AG04450 (cell line): ENCODE results near the gene IFNL3. TPM values are rescaled to one million over a fixed set of nuclear protein-coding genes. Genes with fewer than 3 reads are reported as not detected.
"Not testable (repeated sequence)": the region's sequence is repeated elsewhere in the genome, so short reads cannot be mapped to it uniquely, and the experiment has no call there.

Experiments used
- CTCF ChIA-PET: fragments of 300-600, 350-600 bp; formaldehyde crosslinking; extraction: SDS; loops from one replicate; lab custom pipeline; 2022; ENCODE audit warnings: antibody characterized with exemption, inconsistent platforms; lab: Charles Lee
- POLR2A ChIA-PET: fragments of 350-600 bp; formaldehyde crosslinking; extraction: SDS; loops from one replicate; lab custom pipeline; 2021; ENCODE audit warnings: antibody characterized with exemption, inconsistent platforms; lab: Yijun Ruan, JAX
- DNase-seq: peaks from one replicate; pipeline ENCODE4 v3.0.0-alpha.2; 2011; ENCODE audit warnings: low read depth, low spot score
- H3K27ac ChIP-seq: one replicate; pipeline ENCODE4 v1.5.1; 2012; ENCODE audit warnings: low read depth, low read length, control low read depth
- H3K27me3 ChIP-seq: one replicate; pipeline ENCODE4 v1.6.0; 2012; ENCODE audit warnings: low read length; ENCODE audit not compliant: control insufficient read depth, insufficient read depth
- H3K4me3 ChIP-seq: 2 replicates; pipeline ENCODE4 v1.5.1; 2011; ENCODE audit warnings: mild to moderate bottlenecking, low read depth, low read length, control low read depth
- H3K9me3 ChIP-seq: 2 replicates; pipeline ENCODE4 v1.5.1; 2012; ENCODE audit warnings: low read length; ENCODE audit not compliant: control insufficient read depth, insufficient read depth
- CTCF ChIP-seq: IDR thresholded peaks from 2 replicates; pipeline ENCODE4 v1.5.1; 2011; ENCODE audit warnings: low read depth, low read length, control low read depth, inconsistent platforms
- polyA minus RNA-seq: library from RNA; depleted of rRNA, polyadenylated mRNA; stranded (reverse); fragments of >200 nt; gene quantifications from 2 replicates; pipeline ENCODE4 v1.2.3, GENCODE V29; 2011; rRNA and poly(A)+ RNA removed
- polyA plus RNA-seq: library from polyadenylated mRNA; depleted of rRNA; stranded (reverse); fragments of >200 nt; gene quantifications from 2 replicates; pipeline ENCODE4 v1.2.3, GENCODE V29; 2011; rRNA removed

The IFNL3 gene
- polyA plus RNA-seq (not detected in 2 replicates), polyA minus RNA-seq (not detected in 2 replicates)

GRCh38 chr19:39244410-39245100 is at the start of gene IFNL3:
IFNL3 (minus strand) TSS chr19:39245006; CDS start chr19:39244967, 39 bp downstream.
- CTCF ChIA-PET, POLR2A ChIA-PET: not testable (repeated sequence)

DNA sequence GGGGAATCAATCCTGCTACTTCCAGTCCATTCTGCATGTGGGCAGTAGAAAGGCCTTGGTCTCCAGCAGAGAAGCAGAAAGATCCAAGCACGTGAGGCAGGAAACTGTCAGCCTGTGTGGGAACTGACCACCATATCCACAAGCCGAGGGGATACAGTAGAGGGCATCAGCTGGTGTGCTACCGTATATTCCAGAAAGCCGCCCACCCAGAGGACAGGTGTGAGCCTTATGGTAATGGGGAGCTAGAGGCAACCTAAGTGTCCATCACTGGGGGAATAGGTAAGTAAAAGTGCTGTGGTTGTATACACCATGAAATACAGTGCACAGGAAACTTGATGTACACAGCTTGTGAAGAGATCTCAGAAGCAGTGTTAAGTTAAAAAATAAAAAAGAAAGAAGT is 48.6 kb upstream of the IFNL3 start:
- H3K4me3 ChIP-seq = no peak overlapping the region
- H3K9me3 ChIP-seq = no peaks in the 10 kb centered on the region
- DNase-seq = no peak
- TF ChIP-seq CTCF = no peak
- H3K27ac ChIP-seq = no peak overlapping the region
- H3K27me3 ChIP-seq = peaks cover 21% of the 10 kb centered on the region
- CTCF ChIA-PET = no interaction called here
- POLR2A ChIA-PET = no interaction called here

More at GRCh38 chr19:39244410-39245100, at the start of gene IFNL3:
- not testable (repeated sequence) for H3K4me3 ChIP-seq, DNase-seq, H3K27ac ChIP-seq
- Histone ChIP-seq H3K9me3 (peaks cover 13% of the 10 kb centered on the region; the same call in 1 of the 2 replicates), H3K27me3 (peaks cover 35% of the 10 kb centered on the region)

- TF ChIP-seq CTCF = no peak
- ChIA-PET POLR2A (no interaction called here), CTCF (no interaction called here)
Measured at GRCh38 chr19:39284032-39284431, 39.2 kb upstream of the IFNL3 start.

DNA sequence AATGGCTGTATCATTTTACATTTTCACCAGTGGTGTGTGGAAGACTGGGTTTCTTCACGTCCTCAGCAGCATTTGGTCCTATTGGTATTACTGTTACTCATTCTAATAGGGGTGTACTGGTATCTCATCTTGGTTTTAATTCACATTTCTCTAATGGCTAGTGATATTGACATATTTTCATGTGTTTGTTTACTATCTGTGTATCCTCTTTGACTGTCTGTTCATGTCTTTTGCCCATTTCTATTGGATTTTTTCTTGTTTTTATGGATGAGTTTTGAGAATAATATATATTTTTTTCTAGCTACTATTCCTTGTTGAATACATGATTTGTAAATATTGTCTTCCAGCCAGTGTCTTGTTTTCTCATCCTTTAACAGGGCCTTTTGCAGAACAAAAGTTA is 37.2 kb upstream of the IFNL3 start:
- TF ChIP-seq CTCF = no peak
- no peaks in the 10 kb centered on the region for H3K9me3 ChIP-seq
- DNase-seq = no peak
- CTCF ChIA-PET = no interaction called here
- no peak overlapping the region for H3K4me3 ChIP-seq
- H3K27me3 ChIP-seq = peaks cover 3% of the 10 kb centered on the region
- POLR2A ChIA-PET = interaction anchor here (0.6 kb wide), 1 partner anchor 1288 kb away, joined by 8 read pairs; no protein-coding TSS in a partner anchor
- no peak overlapping the region for H3K27ac ChIP-seq

More at GRCh38 chr19:39284032-39284431, 39.2 kb upstream of the IFNL3 start:
- H3K27ac ChIP-seq = no peak overlapping the region
- no peaks in the 10 kb centered on the region for H3K9me3 ChIP-seq
- H3K4me3 ChIP-seq = no peak overlapping the region
- H3K27me3 ChIP-seq = peaks cover 4% of the 10 kb centered on the region
- DNase-seq = no peak

DNA sequence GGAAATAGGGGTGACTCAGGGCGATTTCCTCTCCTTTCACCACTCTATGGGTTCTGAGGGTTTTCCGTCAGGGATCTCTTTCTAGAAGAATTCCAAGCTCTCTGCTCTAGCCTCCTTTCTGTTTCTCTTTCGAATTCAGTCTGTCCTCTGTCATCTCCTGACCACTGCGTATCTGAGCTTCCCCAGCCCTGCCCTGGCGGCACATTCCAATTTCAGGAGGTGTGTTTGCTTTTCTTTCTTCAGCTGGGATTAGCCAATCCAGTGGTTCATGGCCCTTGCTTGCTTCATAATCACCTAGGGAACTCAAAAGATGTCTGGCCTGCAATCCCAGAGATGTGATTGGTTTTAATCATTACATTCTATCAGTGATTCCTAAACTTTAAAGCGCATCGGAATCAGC is 32.8 kb upstream of the IFNL3 start:
- peaks cover 13% of the 10 kb centered on the region for H3K27me3 ChIP-seq
- CTCF ChIA-PET = no interaction called here
- TF ChIP-seq CTCF = no peak
- no peak for DNase-seq
- no peak overlapping the region for H3K27ac ChIP-seq
- H3K4me3 ChIP-seq = no peak overlapping the region
- POLR2A ChIA-PET = no interaction called here
- H3K9me3 ChIP-seq = no peaks in the 10 kb centered on the region
